Mononuclear cell (primary cell): ENCODE results near the gene CLDN4. TPM values are rescaled to one million over a fixed set of nuclear protein-coding genes. Genes with fewer than 3 reads are reported as not detected.
"Not testable (repeated sequence)": the region's sequence is repeated elsewhere in the genome, so short reads cannot be mapped to it uniquely, and the experiment has no call there.

Source experiments
- H3K27me3 ChIP-seq: 2 replicates; pipeline ENCODE4 v1.6.0; 2011; ENCODE audit warnings: low read length, control low read depth; ENCODE audit not compliant: insufficient read depth
- H3K4me1 ChIP-seq: 2 replicates; pipeline ENCODE4 v1.5.1; 2011; ENCODE audit warnings: mild to moderate bottlenecking, low read length, control low read depth; ENCODE audit not compliant: insufficient read depth
- H3K4me3 ChIP-seq: 2 replicates; pipeline ENCODE4 v1.5.1; 2011; ENCODE audit warnings: mild to moderate bottlenecking, low read length, moderate library complexity
- H3K9me3 ChIP-seq: 2 replicates; pipeline ENCODE4 v1.5.1; 2011; ENCODE audit warnings: low read depth, mild to moderate bottlenecking, control low read depth, low read length
- total RNA-seq: library from RNA; depleted of rRNA; stranded (reverse); fragments of >200 nt; gene quantifications from one replicate; pipeline ENCODE4 v1.2.3, GENCODE V29; 2012

The CLDN4 gene
- total RNA-seq, 1 donor = 0.10 TPM

DNA sequence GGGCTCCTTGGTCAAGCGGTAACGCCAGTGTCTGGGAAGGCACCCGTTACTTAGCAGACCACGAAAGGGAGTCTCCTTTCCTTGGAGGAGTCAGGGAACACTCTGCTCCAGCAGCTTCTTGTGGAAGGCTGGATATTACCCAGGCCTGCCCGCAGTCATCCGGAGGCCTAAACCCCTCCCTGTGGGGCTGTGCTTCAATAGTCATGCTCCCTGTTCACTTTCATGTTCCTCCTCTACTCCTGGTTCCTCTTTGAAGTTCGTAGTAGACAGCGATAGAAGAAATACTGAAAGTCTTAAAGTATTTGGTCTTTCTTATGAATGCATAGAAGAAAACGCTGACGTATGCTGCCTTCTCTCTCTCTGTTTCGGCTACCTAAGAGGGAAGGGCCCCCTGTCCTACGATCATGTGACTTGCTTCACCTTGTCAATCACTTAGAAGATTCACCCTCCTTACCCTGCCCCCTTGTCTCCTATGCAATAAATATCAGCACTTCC lies 15.0 kb downstream of the CLDN4 start:
- peaks cover 58% of the 10 kb centered on the region for H3K4me1 ChIP-seq
- H3K9me3 ChIP-seq, H3K4me3 ChIP-seq, H3K27me3 ChIP-seq: not testable (repeated sequence)

DNA sequence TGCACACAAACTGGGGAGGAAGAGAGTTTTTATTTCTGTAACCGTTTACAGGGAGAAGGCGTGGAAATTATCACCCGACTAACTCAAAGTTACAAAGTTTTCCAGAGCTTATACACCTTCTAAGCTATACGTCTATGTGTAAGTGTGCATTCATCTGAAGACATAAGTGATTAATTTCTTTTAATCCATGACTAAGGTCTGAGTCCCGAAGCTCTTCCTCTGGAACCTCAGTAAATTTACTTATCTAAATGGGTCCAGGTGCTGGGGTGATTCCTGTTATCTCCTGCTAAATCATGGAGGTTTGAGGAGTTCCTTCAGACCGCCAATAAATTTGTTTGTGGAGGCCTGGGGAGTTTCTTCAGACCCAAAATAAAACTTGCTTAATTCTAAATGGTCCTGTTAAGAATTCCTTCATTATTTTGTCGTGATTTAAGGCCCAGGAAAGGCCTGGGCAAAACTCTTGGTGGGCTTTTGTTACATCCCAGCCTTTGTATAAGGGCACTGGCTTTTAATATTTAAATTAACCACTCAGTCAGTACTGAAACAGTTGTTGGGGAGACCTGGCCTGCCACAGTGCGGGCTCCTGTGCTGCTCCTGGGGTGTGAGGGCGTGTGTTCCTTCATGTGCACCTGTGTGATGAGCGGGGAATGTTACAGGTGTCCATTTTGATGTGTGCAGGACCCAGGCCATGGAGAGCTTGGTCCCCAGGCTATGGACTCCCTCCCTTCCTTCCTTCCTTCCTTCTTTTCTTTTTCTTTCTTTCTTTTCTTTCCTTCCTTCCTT lies 17.3 kb downstream of the CLDN4 start:
- Histone ChIP-seq H3K27me3 (peaks cover 4% of the 10 kb centered on the region), H3K9me3 (no peaks in the 10 kb centered on the region), H3K4me1 (peaks cover 55% of the 10 kb centered on the region), H3K4me3 (no peak overlapping the region)

DNA sequence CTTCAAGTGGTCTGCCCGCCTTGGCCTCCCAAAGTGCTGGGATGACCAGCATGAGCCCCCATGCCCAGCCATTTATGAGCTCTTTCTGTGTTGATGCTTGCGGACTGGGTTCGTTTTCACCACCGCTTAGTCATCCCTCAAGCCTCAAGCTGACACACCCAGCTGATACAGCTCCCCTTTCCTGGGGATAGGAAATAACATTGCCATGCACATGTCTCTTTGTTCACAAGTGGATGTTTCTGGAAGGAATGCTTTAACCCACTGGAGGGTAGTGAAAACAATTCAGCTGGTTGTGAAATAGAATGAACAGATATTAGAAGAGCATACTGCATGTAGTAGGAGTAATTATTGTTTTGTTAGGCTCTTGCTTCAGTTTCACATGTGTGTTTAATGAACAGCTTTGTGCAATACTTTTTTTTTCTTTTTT lies 20.0 kb downstream of the CLDN4 start:
- no peak overlapping the region for H3K4me3 ChIP-seq
- peaks cover 33% of the 10 kb centered on the region for H3K4me1 ChIP-seq
- peaks cover 14% of the 10 kb centered on the region for H3K27me3 ChIP-seq
- no peaks in the 10 kb centered on the region for H3K9me3 ChIP-seq

DNA sequence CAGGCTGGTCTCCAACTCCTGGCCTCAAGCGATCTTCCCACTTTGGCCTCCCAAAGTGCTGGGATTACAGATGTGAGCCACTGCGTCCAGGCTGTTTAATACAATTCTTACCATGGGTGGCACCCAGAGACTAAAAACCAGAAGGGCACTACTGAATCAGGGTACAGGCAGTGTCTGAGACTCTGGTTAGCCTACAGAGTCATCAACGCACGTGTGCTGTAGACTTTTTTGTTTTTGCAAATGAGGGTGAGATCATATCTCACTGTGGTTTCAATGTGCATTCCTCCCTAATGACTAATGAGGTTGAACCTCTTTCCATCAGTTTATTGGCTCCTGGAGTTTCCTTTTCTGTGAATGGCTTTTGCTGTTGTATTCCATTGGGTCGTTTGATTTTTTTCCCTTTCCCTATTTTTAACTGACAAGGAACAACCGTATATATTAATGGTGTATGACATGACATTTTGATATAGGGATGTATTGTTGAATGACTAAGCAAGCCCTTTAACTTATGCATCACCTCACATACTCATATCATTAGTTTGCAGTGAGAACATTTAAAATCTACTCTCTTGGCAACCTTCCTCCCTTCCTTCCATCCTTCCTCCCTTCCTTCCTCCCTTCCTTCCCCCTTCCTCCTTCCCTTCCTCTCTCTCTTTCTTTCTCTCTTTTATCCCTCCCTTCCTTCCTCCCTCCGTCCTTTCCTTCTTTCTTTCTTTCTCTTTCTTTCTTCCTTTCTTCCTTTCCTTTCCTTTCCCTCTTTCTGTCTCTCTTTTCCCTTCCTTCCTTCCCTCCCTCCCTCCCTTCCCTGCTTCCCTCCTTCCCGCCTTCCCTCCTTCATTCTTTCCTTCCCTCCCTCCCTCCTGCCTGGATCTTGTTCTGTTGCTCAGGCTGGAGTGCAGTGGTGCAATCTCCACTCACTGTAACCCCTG lies 20.9 kb downstream of the CLDN4 start:
- Histone ChIP-seq H3K27me3 (peaks cover 14% of the 10 kb centered on the region), H3K4me3 (no peak overlapping the region), H3K4me1 (peaks cover 26% of the 10 kb centered on the region), H3K9me3 (no peaks in the 10 kb centered on the region)

DNA sequence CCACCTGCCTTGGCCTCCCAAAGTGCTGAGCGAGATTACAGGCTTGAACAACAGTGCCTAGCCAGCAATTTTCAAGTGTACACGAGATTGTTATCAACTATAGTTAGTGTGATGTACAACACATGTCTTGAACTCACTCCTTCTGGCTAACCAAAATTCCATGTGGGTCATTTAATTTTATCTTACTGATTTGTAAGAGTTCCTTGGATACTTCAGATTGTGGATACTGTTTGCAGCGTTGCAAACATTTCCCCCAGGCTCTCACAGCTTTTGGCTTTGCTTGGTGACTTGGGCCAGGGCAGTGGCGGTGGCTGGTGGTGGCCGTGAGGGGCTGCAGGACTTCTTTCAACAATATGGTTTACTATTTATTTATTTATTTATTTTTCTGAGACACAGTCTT lies 21.7 kb downstream of the CLDN4 start:
- Histone ChIP-seq H3K4me1 (peaks cover 23% of the 10 kb centered on the region), H3K9me3 (no peaks in the 10 kb centered on the region), H3K4me3 (no peak overlapping the region), H3K27me3 (peaks cover 14% of the 10 kb centered on the region)

DNA sequence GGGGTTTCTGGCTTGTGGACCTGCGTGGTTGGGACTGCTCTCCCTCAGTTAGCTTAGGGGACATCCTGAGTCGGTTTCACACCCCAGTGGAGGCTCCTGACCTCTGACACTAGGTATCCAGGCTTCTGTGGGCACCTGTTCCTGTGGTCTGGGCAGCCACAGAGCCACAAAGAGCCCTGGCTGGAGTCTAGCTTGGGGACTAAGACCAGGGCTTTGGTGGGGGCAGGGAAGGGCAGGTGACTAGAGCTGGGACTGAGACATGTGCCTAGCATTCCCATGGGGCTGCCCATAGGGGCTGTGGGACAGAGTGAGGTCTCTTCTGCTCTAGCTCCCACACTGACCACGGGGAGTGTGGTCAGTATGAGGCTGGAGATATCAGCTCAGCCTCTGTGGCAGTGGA lies 26.1 kb downstream of the CLDN4 start:
- Histone ChIP-seq H3K27me3 (peaks cover 14% of the 10 kb centered on the region), H3K4me3 (no peak overlapping the region), H3K9me3 (no peaks in the 10 kb centered on the region), H3K4me1 (peaks cover 7% of the 10 kb centered on the region)

DNA sequence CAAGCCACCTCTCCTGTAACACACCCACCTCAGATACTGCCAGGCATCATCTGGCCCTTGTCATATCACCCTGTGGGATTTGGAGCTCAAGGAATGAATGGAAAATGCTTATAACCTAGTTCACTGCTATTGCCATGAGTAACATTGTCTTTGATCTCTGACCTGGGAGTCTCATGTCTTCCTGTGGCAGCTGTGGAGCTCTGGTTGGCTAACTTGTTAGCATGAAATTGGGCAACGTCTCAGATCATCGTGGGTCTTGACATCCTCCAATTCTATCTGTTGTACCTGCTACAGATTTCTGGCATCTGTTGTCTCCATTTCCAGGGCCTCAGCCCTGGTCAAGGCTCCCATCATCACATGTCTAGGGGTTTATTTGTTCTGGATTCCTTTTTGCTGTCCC lies 28.0 kb downstream of the CLDN4 start:
- H3K4me1 ChIP-seq = peaks cover 7% of the 10 kb centered on the region
- H3K27me3 ChIP-seq = peaks cover 10% of the 10 kb centered on the region
- H3K9me3 ChIP-seq = no peaks in the 10 kb centered on the region
- no peak overlapping the region for H3K4me3 ChIP-seq

DNA sequence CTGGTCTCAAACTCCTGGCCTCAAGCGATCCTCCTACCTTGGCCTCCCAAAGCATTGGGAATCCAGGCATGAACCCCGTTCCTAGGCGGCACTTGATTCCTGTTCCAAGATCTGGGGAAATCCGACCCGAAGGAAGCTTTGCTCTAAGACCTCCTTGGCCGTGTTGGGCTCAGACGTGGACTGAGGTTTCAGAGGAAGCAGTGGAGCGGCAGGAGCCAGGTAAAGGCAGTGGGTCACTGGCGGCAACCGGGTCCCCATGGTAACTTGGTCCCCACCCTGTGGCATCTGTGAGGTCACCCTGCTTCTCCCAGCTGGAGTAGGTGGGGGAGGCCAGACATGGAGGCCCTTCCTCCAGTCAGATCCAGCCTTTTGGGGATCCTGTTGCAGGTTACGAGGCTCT lies 30.1 kb downstream of the CLDN4 start, which contains the start of gene TMEM270:
TSS of gene TMEM270 (plus strand) at position 301 of the 400 bp plus-strand sequence. CDS start at position 337, 36 bp downstream.
- Histone ChIP-seq H3K27me3 (no peaks in the 10 kb centered on the region), H3K4me1 (peaks cover 1% of the 10 kb centered on the region), H3K4me3 (no peak within 1 kb of the TSS), H3K9me3 (no peaks in the 10 kb centered on the region)

DNA sequence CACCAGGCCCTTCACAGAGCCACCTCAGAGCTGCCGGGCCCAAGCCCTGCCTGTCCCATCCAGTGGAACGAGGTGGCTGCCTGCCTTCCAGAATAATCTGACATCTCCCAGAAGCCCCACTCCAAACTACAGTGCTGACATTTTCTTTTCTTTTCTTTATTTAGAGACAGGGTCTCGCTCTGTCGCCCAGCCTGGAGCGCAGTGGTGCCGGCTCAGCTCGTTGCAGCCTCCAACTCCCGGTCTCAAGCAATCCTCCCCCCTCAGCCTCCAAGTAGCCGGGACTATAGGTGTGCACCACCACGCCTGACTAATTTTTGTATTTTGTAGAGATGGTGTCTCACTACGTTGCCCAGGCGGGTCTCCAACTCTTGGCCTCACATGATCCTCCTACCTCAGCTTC lies 30.5 kb downstream of the CLDN4 start:
- Histone ChIP-seq H3K4me3 (no peak overlapping the region), H3K27me3 (no peaks in the 10 kb centered on the region), H3K4me1 (no peaks in the 10 kb centered on the region), H3K9me3 (no peaks in the 10 kb centered on the region)

DNA sequence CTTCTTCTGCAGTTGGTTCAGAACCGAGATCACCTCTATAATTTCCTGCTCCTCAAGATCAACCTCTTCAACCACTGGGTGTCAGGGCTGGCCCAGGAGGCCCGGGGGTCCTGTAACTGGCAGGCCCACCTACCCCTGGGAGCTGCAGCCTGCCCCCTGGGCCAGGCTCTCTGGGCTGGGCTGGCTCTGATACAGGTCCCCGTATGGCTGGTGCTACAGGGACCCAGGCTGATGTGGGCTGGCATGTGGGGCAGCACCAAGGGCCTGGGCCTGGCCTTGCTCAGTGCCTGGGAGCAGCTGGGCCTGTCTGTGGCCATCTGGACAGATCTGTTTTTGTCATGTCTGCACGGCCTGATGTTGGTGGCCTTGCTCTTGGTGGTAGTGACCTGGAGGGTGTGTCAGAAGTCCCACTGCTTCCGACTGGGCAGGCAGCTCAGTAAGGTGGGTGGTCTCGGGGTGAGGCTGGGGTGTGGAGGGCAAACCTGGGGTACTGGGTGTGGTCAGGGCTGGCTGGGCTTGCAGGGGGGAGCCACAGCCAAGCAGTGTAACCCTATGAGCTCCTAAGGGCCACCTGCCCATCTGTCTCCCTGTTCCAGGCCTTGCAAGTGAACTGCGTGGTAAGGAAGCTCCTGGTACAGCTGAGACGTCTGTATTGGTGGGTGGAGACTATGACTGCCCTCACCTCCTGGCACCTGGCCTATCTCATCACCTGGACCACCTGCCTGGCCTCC lies 34.4 kb downstream of the CLDN4 start:
- Histone ChIP-seq H3K27me3 (no peaks in the 10 kb centered on the region), H3K4me3 (no peak overlapping the region), H3K4me1 (no peaks in the 10 kb centered on the region), H3K9me3 (no peaks in the 10 kb centered on the region)

DNA sequence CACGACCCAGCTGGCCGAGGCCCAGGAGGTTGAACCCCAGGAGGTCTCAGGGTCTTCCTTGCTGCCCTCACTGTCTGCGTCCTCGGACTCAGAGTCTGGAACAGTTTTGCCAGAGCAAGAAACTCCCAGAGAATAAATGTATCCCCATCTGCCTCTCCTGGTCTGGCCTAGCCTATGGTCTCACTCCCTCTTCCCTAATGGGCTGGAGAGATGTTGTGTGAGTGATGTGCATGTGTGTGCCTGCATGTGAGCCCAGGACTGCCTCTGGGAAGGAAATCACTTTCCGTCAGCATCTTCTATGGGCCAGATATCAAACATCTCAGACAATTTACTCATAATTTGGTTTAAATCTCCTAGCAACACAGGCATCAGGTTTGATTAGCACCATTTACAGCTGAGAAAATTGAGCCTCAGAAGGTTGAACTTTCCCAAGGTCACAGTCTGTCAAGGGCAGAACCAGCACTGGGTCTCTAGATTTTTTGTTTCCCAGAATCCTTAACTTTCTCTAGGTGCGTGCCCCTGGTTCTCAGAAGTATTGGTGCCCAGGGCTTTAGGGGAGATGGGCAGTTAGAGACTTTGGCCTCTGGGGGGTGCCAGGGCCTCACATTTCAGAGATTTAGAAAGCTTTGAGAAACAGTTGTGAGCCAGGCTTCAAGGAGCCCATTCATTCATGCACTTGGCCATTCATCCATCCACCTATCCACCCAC lies 35.1 kb downstream of the CLDN4 start:
- Histone ChIP-seq H3K9me3 (no peaks in the 10 kb centered on the region), H3K27me3 (no peaks in the 10 kb centered on the region), H3K4me1 (no peaks in the 10 kb centered on the region), H3K4me3 (no peak overlapping the region)

DNA sequence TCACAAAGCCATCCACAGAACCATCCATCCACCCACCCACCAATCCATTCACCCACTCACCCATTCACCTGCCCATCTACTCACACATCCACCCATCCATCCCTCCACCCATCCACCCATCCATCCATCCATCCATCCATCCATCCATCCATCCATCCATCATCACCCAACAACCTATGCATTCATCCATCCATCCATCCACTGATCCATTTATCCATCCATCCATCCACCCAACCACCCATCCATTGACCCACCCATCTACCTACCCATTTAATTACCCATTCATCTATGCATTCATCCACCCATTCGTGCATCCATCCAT lies 35.6 kb downstream of the CLDN4 start:
- H3K4me3 ChIP-seq = no peak overlapping the region
- no peaks in the 10 kb centered on the region for H3K27me3 ChIP-seq
- H3K9me3 ChIP-seq = no peaks in the 10 kb centered on the region
- H3K4me1 ChIP-seq = no peaks in the 10 kb centered on the region

DNA sequence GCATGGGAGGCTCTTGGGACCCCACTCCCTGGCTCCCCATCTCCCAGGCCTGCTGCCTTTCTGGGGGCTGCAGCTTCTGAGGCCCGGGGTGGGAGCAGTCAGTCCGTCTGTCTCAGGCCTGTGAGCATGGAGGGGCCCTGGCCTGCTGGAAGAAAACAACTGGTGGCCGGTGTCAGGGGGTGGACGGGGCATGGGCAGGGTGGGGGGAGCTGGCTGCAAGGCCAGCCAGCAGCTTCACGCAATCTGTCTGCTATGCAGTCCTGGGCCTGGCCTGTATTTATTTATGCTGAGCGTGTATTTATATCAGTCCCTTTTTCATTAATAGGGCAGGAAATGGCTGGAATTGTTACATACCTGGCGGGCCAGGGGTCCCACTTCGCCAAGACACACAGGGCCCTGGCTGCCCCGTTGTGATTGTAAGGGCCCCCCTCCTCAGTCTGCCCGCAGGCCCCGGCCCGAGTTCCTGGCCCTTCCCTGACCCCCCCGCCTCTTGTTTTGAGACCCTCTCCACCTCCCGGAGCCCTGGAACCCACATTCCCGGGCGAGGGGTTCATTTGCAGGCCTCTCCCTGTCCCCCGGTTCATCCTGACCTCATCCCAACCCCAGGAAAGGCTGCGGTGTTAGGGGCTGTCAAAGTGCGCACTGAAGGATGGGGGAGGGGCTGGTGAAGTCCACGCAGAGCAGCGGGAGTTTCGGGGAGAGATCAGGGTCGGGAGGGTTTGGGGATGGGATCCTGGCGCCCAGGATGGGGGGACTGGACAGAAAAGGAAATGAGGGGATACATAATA lies 38.4 kb downstream of the CLDN4 start:
- Histone ChIP-seq H3K27me3 (no peaks in the 10 kb centered on the region), H3K4me1 (no peaks in the 10 kb centered on the region), H3K9me3 (no peaks in the 10 kb centered on the region), H3K4me3 (no peak overlapping the region)

DNA sequence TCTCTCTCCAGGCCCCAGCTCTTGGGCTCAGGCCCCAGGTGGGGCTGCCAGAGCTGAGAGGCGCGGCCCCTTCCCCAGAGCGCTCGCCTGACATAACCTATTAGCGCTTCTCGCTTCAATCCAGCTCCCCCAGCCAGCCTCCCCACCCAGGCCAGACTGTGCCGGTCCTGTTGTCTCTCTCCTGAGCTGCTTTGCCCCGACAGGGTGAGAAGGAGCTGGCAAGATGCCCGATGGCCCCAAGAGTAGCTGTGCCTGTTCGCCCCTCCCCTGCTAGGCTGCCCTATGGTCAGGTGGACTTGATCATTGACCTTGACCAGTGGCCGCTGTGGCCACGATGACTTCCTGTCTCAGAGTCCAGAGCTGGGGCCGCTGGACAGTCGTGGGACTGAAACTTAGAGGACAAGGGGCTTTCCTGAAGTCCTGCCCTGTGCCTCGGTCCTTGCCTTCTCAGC lies 39.3 kb downstream of the CLDN4 start:
- no peaks in the 10 kb centered on the region for H3K27me3 ChIP-seq
- no peak overlapping the region for H3K4me3 ChIP-seq
- no peaks in the 10 kb centered on the region for H3K9me3 ChIP-seq
- no peaks in the 10 kb centered on the region for H3K4me1 ChIP-seq
